Prostate gland (tissue), 2 donors: ENCODE results near the gene EPC1. TPM values are rescaled to one million over a fixed set of nuclear protein-coding genes. Genes with fewer than 3 reads are reported as not detected.

ENCODE experiments used
- DNase-seq: peaks from one replicate; pipeline ENCODE4 v3.0.0-alpha.2; 2019; ENCODE audit warnings: low spot score
- H3K27ac ChIP-seq, 2 donors: fragments of 200-600 bp; sonication (generic); 2 replicates each; pipeline ENCODE4 v1.5.1; 2017 to 2019
- H3K27me3 ChIP-seq: fragments of 200-600 bp; sonication (generic); replicated peaks from 2 replicates; pipeline ENCODE4 v1.5.1; 2019; ENCODE audit not compliant: insufficient read depth
- H3K36me3 ChIP-seq, 2 donors: fragments of 200-600 bp; sonication (generic); 1 replicate in 1 of 2; 2 replicates in 1 of 2; pipeline versions ENCODE4 v1.5.1 to v1.8.1; 2017 to 2019
- H3K4me1 ChIP-seq: fragments of 200-600 bp; sonication (generic); replicated peaks from 2 replicates; pipeline ENCODE4 v1.5.1; 2019
- H3K4me3 ChIP-seq, 2 donors: fragments of 200-600 bp; sonication (generic); 2 replicates each; pipeline ENCODE4 v1.5.1; 2017 to 2019
- H3K9me3 ChIP-seq: fragments of 200-600 bp; sonication (generic); 2 replicates; pipeline ENCODE4 v1.5.1; 2017
- CTCF ChIP-seq, 4 experiments: fragments of 200-600 bp in 2 of 4; fragments of 450-650 bp in 2 of 4; sonication (generic) in 2 of 4; IDR thresholded peaks; 1 replicate in 3 of 4; 2 replicates in 1 of 4; pipeline ENCODE4 v1.5.1; 2016 to 2019; ENCODE audit warnings: antibody characterized with exemption in 4 of 4, mild to moderate bottlenecking in 2 of 4, moderate library complexity in 2 of 4
- POLR2A ChIP-seq: fragments of 450-650 bp; IDR thresholded peaks from one replicate; pipeline ENCODE4 v1.6.1; 2016; ENCODE audit warnings: antibody characterized with exemption, mild to moderate bottlenecking
- POLR2AphosphoS5 ChIP-seq: sonication (generic); formaldehyde crosslinking; IDR thresholded peaks from one replicate; pipeline ENCODE4 v1.6.1; 2017; ENCODE audit warnings: antibody characterized with exemption
- WGBS: methylation state at CpG from one replicate; pipeline ENCODE4 v1.1.5; 2018; 5-methylcytosine and 5-hydroxymethylcytosine counted together
- intact Hi-C: fragments of 100-400 bp; cut with DNase I; formaldehyde crosslinking; loops from one replicate; pipeline ENCODE4 v1.14.2; 2022
- total RNA-seq, 2 donors: library from RNA; depleted of rRNA; stranded (reverse); fragments of >200 nt; gene quantifications; one replicate each; pipeline ENCODE4 v1.1.0, GENCODE V29; 2016

The EPC1 gene
- total RNA-seq, 2 donors from 2014 or later: 37.1 to 58.3 TPM

DNA sequence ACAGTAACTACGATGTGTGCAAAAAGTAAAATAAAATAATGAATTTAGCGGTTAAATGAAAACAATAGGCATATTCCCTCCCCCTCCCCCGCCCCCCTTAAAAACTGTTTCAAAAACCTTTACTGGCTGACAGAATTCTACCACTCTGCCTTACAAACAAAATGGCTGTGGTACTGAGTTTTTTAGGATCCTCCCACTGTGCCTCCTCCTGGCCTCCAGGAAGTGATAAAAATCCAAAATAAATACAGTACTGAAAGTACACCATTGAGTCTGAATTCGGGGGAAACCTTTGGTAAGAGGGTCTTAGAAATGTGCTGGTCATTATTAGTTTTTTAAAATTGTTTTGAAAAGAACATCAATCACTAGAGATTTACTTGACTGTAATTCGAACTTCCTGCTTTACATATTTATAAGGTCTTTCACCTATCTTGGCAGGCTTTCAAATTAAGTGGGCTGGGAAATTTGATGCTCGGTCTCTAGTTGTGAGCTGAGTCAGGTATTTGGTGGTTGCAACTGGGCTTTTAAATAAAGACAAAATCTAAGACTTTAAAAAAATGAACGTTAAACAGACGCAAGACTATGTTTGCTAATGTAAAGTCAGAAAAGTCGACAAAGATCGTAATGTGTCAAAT, 32.5 kb upstream of the EPC1 start:
- DNase-seq: peak; percentile 30
- peak overlapping the region; percentile 82 to 84 for H3K27ac ChIP-seq
- TF ChIP-seq CTCF (IDR thresholded peaks at IDR 0.05) (no peak), POLR2A (peak; percentile 27), POLR2AphosphoS5 (peak; percentile 57)
- H3K4me1 ChIP-seq: no peaks in the 10 kb centered on the region
- H3K36me3 ChIP-seq: no peaks in the 10 kb centered on the region
- WGBS: 14% methylated on average over 10 of the region's 10 CpGs
- H3K27me3 ChIP-seq: no peaks in the 10 kb centered on the region
- no peaks in the 10 kb centered on the region for H3K9me3 ChIP-seq
- intact Hi-C loops: loop anchor here (2.0 to 10.0 kb wide), 2 partner anchors 67 to 325 kb away; partner anchors contain the start of genes CCDC7 and KIF5B
- peak overlapping the region; percentile 55 to 59 for H3K4me3 ChIP-seq

DNA sequence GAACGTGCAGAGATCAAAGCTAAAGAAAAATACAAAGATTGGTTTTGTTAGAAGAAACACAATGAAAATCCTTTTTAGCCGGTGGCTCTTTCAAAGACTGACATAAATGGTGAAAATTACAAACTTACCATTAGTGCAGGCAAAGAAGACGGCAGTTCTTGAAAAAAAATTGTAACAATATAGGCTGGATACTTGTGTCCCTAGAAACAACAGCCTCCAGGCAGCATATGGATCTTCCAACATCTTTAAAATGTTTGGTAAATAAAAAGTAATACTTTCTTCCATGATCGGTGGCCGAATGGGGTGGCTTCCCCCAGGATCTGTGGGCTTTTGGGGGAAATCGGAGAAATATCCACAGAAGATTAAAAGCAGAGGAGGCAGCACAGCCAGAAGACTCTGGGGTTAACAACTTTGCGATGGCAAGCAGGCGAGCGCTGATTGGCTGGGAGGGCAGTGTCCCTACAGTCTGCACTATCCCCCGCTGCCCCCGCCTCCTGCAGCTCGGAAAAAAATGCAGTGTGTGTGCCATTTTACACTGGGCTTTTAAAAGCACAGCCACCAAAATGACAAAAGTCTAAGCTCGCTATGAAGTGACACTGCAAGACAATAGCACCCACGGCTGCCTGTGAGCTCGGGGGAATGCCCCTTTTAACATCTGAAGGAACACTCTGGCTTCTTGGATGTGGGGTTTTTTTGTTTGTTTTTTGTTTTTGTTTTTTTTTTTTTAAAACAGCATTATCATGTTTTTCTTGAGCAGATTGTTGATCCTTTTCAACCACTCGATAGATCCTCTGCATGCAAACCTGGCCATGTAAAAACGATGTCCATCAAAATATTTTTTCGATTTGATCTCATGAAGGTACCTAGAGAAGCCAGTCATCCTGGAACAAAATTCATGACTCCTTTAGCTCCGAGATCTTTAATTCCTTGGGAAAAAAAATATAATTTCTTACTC, 31.7 kb upstream of the EPC1 start:
- no peaks in the 10 kb centered on the region for H3K27me3 ChIP-seq
- no peaks in the 10 kb centered on the region for H3K9me3 ChIP-seq
- H3K36me3 ChIP-seq: no peaks in the 10 kb centered on the region
- intact Hi-C loops: loop anchor here (2.0 to 10.0 kb wide), 2 partner anchors 68 to 324 kb away; partner anchors contain the start of genes CCDC7 and KIF5B
- peak; percentile 95 for DNase-seq
- peak; percentile 68 for TF ChIP-seq POLR2A
- TF ChIP-seq CTCF (IDR thresholded peaks at IDR 0.05): no peak
- TF ChIP-seq POLR2AphosphoS5: peak; percentile 83
- whole genome bisulfite sequencing: under 1% methylated on average over 19 of the region's 19 CpGs
- H3K4me1 ChIP-seq: no peaks in the 10 kb centered on the region
- H3K4me3 ChIP-seq: peak overlapping the region; percentile 55 to 59
- peak overlapping the region; percentile 82 to 84 for H3K27ac ChIP-seq

DNA sequence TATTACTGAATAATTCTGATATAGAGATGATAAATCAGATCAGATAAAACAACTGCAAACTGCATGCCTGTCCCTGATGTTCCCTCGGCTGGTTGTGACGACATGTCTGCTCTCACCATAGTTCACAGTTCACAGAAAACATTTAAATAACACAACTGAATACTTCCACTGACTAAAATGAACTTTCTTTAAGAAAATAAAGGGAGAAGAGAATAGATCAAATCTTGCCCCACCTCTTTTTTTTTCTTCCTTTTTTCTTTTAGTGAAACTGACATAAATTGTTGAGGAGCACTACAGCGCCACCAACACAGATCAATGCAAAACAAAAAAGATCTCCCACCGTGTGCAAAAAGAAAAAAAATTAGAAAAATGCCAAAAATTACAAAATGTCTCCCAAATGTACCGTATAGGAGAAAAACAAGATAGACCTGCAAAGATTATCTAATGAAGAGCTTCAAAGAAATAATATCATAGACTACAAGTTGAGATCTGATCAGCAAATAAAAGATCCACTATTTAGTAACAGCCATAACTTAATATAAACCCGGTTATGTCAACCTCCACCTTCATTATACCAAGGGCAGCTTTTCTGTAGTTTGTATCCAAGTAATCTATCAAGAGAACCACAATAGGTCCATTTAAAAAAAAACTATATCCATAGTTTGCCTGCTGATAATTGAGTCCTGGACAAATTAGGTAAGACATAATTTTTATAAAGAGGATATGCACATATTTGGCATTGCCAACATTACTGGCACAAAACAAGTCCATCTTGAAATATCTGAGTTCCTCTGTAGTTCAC, 30.7 kb upstream of the EPC1 start:
- DNase-seq: no peak
- no peaks in the 10 kb centered on the region for H3K36me3 ChIP-seq
- peak overlapping the region; percentile 82 to 84 for H3K27ac ChIP-seq
- no peak for TF ChIP-seq POLR2A
- peak in 2 of 4 experiments; percentile 34 to 41 for TF ChIP-seq CTCF (IDR thresholded peaks at IDR 0.05)
- TF ChIP-seq POLR2AphosphoS5: peak; percentile 37
- peak overlapping the region; percentile 55 to 59 for H3K4me3 ChIP-seq
- no peaks in the 10 kb centered on the region for H3K27me3 ChIP-seq
- no peaks in the 10 kb centered on the region for H3K4me1 ChIP-seq
- under 1% methylated on average over 6 of the region's 6 CpGs for WGBS
- intact Hi-C loops: loop anchor here (2.0 to 10.0 kb wide), 2 partner anchors 69 to 323 kb away; partner anchors contain the start of genes CCDC7 and KIF5B
- no peaks in the 10 kb centered on the region for H3K9me3 ChIP-seq

DNA sequence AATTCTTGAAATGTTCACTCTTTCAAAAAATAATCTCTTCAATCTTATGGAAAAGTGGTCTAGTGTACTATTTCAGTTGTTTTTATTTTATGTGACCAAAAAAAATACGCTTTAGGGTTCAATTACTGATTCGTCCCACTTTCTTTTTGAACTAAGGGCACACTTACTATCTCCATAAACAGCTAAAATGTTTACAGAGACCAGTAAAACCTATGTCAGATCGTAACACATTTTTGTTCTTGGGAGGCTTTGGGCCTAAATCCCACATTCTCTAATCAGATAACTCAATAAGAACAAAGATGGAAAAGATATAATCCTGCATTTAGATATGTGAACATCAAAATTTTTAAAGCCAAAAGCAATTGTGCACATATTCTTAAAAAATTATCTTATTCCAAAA, 29.8 kb upstream of the EPC1 start:
- WGBS: 3% methylated on average over 3 of the region's 3 CpGs
- TF ChIP-seq CTCF (IDR thresholded peaks at IDR 0.05): no peak
- TF ChIP-seq POLR2AphosphoS5: no peak
- TF ChIP-seq POLR2A: no peak
- Histone ChIP-seq H3K9me3 (no peaks in the 10 kb centered on the region), H3K4me1 (no peaks in the 10 kb centered on the region), H3K4me3 (peak overlapping the region; percentile 55 to 59), H3K27me3 (no peaks in the 10 kb centered on the region), H3K36me3 (no peaks in the 10 kb centered on the region), H3K27ac (peak overlapping the region; percentile 82 to 84)
- intact Hi-C loops: loop anchor here (10.0 kb wide), 1 partner anchor 322 kb away; the partner anchor contains the start of gene KIF5B
- DNase-seq: no peak
